ENCODE data around the gene UMAD1. TPM values are rescaled to one million over a fixed set of nuclear protein-coding genes. Genes with fewer than 3 reads are reported as not detected.

The UMAD1 gene
- total and polyA plus RNA-seq, 2 of the 13 experiments (the other 11 are each of a cell fraction or from before 2014, with no cell fraction given) = 16.8 to 17.6 TPM

- no peak for TF ChIP-seq TCF7 (IDR thresholded peaks at IDR 0.05; ENCODE audit: low read depth)
- no peak for TF ChIP-seq ZNF329 (CRISPR knock-in tag; IDR thresholded peaks at IDR 0.05; ENCODE audit: low read depth)
Measured at GRCh38 chr7:7612519-7612918, 28.0 kb upstream of the UMAD1 start (continued).

- H3K27me3 ChIP-seq (ENCODE audit: control insufficient read depth in 1 of 2, insufficient read depth in 2 of 2, low read length in 2 of 2) = no peaks in the 10 kb centered on the region
- H3K4me2 ChIP-seq (ENCODE audit: low read depth, low read length) = no peak overlapping the region
- POLR2A ChIA-PET = no interaction called here
- no peaks in the 10 kb centered on the region; a peak in 1 of 5 replicates for H3K36me3 ChIP-seq (replicated peaks in 1 of 2; ENCODE audit: control insufficient read depth in 1 of 2, insufficient read depth in 2 of 2, low read length in 2 of 2)
- TF ChIP-seq ISX (CRISPR knock-in tag; conservative IDR thresholded peaks at IDR 0.05) = no peak
- no peak for TF ChIP-seq IKZF1 (IDR thresholded peaks at IDR 0.05)
- TF ChIP-seq ZBTB7B (CRISPR knock-in tag; IDR thresholded peaks at IDR 0.05) = no peak
- no peak for TF ChIP-seq PRPF4 (IDR thresholded peaks at IDR 0.05; ENCODE audit: low read depth, low read length, poor library complexity, severe bottlenecking)
- no peak for TF ChIP-seq POGK (CRISPR knock-in tag; conservative IDR thresholded peaks at IDR 0.05)
- no peak for TF ChIP-seq ZBTB49 (CRISPR knock-in tag; IDR thresholded peaks at IDR 0.05; ENCODE audit: borderline replicate concordance)
- TF ChIP-seq TRIM22 (IDR thresholded peaks at IDR 0.05) = no peak
- no peak for TF ChIP-seq ELF4 (CRISPR knock-in tag; IDR thresholded peaks at IDR 0.05; ENCODE audit: borderline replicate concordance)
- TF ChIP-seq KDM3A (CRISPR knock-in tag; IDR thresholded peaks at IDR 0.05; ENCODE audit: low read depth) = no peak
- TF ChIP-seq MAFK (conservative IDR thresholded peaks at IDR 0.05 in 1 of 2, IDR thresholded peaks at IDR 0.05 in 1 of 2; ENCODE audit: low read length in 2 of 2) = peak; percentile 11 to 60; a peak in 2 of 4 replicates
- no peak for TF ChIP-seq GLI4 (CRISPR knock-in tag; IDR thresholded peaks at IDR 0.05; ENCODE audit: borderline replicate concordance)
- no peak for TF ChIP-seq NR1H2 (CRISPR knock-in tag; IDR thresholded peaks at IDR 0.05; ENCODE audit: borderline replicate concordance, low read depth)
- TF ChIP-seq ATF5 (CRISPR knock-in tag; IDR thresholded peaks at IDR 0.05; ENCODE audit: low read depth) = no peak
- TF ChIP-seq PPARG (CRISPR knock-in tag; conservative IDR thresholded peaks at IDR 0.05) = no peak
- TF ChIP-seq MAFF (IDR thresholded peaks at IDR 0.05; ENCODE audit: low read depth, low read length) = peak; percentile 36; the same call in 1 of the 2 replicates
- no peak overlapping the region for H3K27ac ChIP-seq (ENCODE audit: extremely low read length, insufficient read depth, low read length)
- H2AFZ ChIP-seq (ENCODE audit: low read length) = no peak overlapping the region
- H4K20me1 ChIP-seq (ENCODE audit: insufficient read depth, low read length) = no peaks in the 10 kb centered on the region
- 97% methylated on average over 1 of the region's 1 CpG for WGBS (ENCODE audit: low lambda C conversion rate)
- ATAC-seq (no peak), DNase-seq (ENCODE audit: low spot score) (no peak), FAIRE-seq (no peak)
- in situ Hi-C loops (cut with HindIII; ENCODE audit: extremely low pct_ligation_motif_present, low pct_unique_long_range_greater_than_20kb) = no loop called here
- H3K9ac ChIP-seq (ENCODE audit: insufficient read depth, low read depth, low read length) = no peak overlapping the region
- CTCF ChIA-PET (ENCODE audit: low intra/inter-chr PET ratio, low total read pairs) = no interaction called here
- no peaks in the 10 kb centered on the region for H3K9me3 ChIP-seq (ENCODE audit: low read length)
- no peak overlapping the region for H3K4me3 ChIP-seq (replicated peaks in 1 of 3; ENCODE audit: insufficient read depth in 1 of 3, low read depth in 2 of 3, low read length in 3 of 3)
- no peaks in the 10 kb centered on the region for H3K79me2 ChIP-seq (ENCODE audit: insufficient read depth, low read length)
- intact Hi-C loops (cut with micrococcal nuclease; ENCODE audit: unreplicated experiment) = no loop called here
- H3K4me1 ChIP-seq (ENCODE audit: insufficient read depth, low read length) = no peaks in the 10 kb centered on the region
- no TSS peak for BruUV-seq (replicated peaks)
Measured at GRCh38 chr7:7613210-7613609, 27.3 kb upstream of the UMAD1 start.
